OCI-LY3 (cell line): ENCODE results near the gene HDDC3.
"Not testable (repeated sequence)": the region's sequence is repeated elsewhere in the genome, so short reads cannot be mapped to it uniquely, and the experiment has no call there.

ENCODE experiments used
- H2AFZ ChIP-seq: fragments of 200-600, 300-600 bp; shearing (Covaris generic); 2 replicates; pipeline ENCODE4 v1.6.0; 2014; ENCODE audit warnings: antibody characterized with exemption, low read depth, low read length
- H3K27ac ChIP-seq: fragments of 200-600, 300-600 bp; sonication (generic); 2 replicates; pipeline ENCODE4 v1.5.1; 2014; ENCODE audit warnings: mild to moderate bottlenecking, low read length, moderate library complexity, mixed read lengths
- H3K27me3 ChIP-seq: fragments of 200-600, 300-600 bp; sonication (generic); 2 replicates; pipeline ENCODE4 v1.6.1; 2014; ENCODE audit warnings: low read depth, low read length, mixed read lengths
- H3K36me3 ChIP-seq: fragments of 200-600, 300-600 bp; sonication (generic); replicated peaks from 2 replicates; pipeline ENCODE3; 2014; ENCODE audit warnings: low read depth, low read length, mixed read lengths
- H3K4me1 ChIP-seq: fragments of 300-600, 200-600 bp; sonication (generic); 2 replicates; pipeline ENCODE4 v1.6.1; 2014; ENCODE audit warnings: low read length, mixed read lengths
- H3K4me2 ChIP-seq: fragments of 200-600, 300-600 bp; sonication (generic); 2 replicates; pipeline ENCODE4 v1.6.1; 2014; ENCODE audit warnings: low read length, mixed read lengths
- H3K4me3 ChIP-seq: fragments of 300-600, 200-600 bp; sonication (generic); 2 replicates; pipeline ENCODE4 v1.5.1; 2014; ENCODE audit warnings: antibody characterized with exemption, mild to moderate bottlenecking, low read length, moderate library complexity
- H3K79me2 ChIP-seq: fragments of 300-600, 200-600 bp; shearing (Covaris generic); 2 replicates; pipeline ENCODE4 v1.6.1; 2014; ENCODE audit warnings: mild to moderate bottlenecking, low read length, mixed read lengths
- H3K9ac ChIP-seq: fragments of 300-600, 200-600 bp; shearing (Covaris generic); 2 replicates; pipeline ENCODE4 v1.6.0; 2014; ENCODE audit warnings: mild to moderate bottlenecking, low read length, moderate library complexity
- H3K9me3 ChIP-seq: fragments of 200-600, 300-600 bp; shearing (Covaris generic); 2 replicates; pipeline ENCODE4 v1.6.1; 2014; ENCODE audit warnings: low read length, mixed read lengths; ENCODE audit not compliant: insufficient read depth
- H4K20me1 ChIP-seq: fragments of 200-600, 300-600 bp; sonication (generic); 2 replicates; pipeline ENCODE4 v1.6.1; 2016; ENCODE audit warnings: low read length, mixed read lengths; ENCODE audit not compliant: insufficient read depth
- EZH2phosphoT487 ChIP-seq: fragments of 200-600 bp; shearing (Covaris generic); IDR thresholded peaks from 2 replicates; pipeline ENCODE4 v1.6.1; 2018; ENCODE audit warnings: antibody characterized with exemption, mixed run types, low read depth
- TF ChIP-seq, protein P1 (sequence below): fragments of 200-600, 300-600 bp; sonication (generic); IDR thresholded peaks from 2 replicates; pipeline ENCODE4 v1.5.1; 2014; ENCODE audit warnings: antibody characterized with exemption, low read length, low read depth

HDDC3 gene

DNA sequence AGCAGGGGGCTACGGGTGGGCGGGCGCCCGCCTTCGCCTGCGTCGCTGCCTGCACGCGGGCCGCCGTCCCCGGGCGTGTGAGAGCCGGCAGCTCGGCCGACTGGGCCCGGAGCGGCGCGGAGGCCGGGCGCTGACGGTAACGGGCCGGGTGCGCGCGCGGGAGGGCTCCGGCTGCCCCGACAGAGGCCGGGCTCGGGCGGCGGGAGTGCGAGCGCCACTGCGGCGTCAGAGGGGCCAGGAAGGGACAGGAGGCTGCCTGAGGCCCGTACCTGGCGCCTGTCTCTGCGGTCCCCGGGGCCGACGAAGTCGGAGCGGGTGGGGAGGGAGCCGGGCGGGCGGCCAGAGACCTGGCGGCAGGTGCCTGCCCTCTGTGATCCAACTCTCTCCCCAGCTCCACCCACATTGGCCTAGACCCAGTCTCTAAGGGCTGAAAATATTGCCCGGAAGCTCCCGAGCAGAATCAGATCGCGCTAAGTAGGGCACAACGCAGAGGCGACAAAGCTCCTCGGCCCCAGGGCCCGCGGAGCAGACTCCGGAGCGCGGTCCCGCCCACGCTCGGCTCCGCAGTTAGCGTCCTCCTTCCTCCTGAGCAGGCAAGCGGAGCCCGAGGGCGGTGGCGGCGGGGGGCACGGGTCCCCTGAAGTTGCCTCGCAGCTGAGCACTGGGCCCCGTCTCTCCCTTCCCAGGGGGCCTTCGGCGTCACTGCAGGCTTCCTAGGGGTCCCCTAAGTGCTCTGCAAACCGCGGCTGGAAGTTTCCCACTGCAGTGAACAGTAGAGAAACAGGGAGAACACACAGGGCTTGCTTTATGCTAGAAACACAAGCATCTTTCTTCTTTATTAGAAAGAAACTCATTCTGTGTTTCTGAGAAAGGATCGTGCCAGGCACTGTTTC, 29.3 kb downstream of the HDDC3 start, which contains the start of gene MAN2A2:
TSS of gene MAN2A2 (plus strand) at position 463 of the 893 bp plus-strand sequence. CDS start 906 bp downstream, outside the sequence.
- TF ChIP-seq, protein P1, sequence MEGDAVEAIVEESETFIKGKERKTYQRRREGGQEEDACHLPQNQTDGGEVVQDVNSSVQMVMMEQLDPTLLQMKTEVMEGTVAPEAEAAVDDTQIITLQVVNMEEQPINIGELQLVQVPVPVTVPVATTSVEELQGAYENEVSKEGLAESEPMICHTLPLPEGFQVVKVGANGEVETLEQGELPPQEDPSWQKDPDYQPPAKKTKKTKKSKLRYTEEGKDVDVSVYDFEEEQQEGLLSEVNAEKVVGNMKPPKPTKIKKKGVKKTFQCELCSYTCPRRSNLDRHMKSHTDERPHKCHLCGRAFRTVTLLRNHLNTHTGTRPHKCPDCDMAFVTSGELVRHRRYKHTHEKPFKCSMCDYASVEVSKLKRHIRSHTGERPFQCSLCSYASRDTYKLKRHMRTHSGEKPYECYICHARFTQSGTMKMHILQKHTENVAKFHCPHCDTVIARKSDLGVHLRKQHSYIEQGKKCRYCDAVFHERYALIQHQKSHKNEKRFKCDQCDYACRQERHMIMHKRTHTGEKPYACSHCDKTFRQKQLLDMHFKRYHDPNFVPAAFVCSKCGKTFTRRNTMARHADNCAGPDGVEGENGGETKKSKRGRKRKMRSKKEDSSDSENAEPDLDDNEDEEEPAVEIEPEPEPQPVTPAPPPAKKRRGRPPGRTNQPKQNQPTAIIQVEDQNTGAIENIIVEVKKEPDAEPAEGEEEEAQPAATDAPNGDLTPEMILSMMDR = no peak
- no peak for TF ChIP-seq EZH2phosphoT487
- H3K4me3 ChIP-seq = peak within 1 kb of the TSS; percentile 97
- H3K79me2 ChIP-seq = no peaks in the 10 kb centered on the region
- H3K9me3 ChIP-seq = no peaks in the 10 kb centered on the region
- H3K27me3 ChIP-seq = no peaks in the 10 kb centered on the region
- peak within 1 kb of the TSS; percentile 96 for H2AFZ ChIP-seq
- peak within 1 kb of the TSS; percentile 81 for H3K4me2 ChIP-seq
- H3K4me1 ChIP-seq = peaks cover 14% of the 10 kb centered on the region
- H3K9ac ChIP-seq = peak within 1 kb of the TSS; percentile 75
- H3K36me3 ChIP-seq = peaks cover 8% of the 10 kb centered on the region
- H3K27ac ChIP-seq = peak within 1 kb of the TSS; percentile 36
- H4K20me1 ChIP-seq = no peaks in the 10 kb centered on the region

DNA sequence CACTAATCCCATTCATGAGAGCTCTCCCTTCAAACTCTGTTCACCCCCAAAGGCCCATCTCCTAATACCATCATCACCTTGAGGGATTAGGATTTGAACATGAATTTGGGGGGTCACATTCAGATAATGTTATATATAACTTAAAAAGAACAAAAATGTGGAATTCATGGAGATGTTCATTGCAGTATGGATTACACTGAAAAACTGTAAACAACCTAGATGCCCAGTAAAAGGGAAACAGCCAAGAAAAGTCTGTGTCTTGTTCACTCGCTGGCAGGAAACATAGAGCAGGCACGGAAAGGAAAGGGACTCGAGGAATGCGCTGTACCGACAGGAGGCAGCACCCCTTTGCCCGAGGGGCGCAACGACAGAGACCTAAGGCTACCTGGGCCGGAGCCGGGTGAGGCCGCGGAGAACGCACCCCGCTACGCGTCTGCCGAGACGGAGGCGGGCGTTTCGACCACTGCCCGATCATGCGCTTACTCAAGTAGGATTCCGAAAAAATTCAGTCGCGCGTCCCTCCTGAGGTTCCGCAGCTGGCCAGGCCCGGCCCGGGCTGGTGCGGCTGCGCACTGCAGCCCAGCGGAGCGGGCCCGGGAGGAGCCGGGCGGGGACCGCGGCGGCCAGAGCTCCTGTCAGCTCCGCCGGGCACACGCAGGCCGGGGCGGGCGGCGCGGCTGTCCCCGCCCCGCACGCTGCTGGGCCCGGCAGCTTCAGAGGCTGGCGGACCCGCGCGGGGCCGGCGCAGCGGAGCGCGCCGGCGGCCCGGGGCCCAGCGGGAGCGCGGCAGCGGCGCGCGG, 30.1 kb downstream of the HDDC3 start:
- H3K4me1 ChIP-seq = peaks cover 15% of the 10 kb centered on the region
- peak overlapping the region; percentile 64 for H3K9ac ChIP-seq
- no peaks in the 10 kb centered on the region for H3K27me3 ChIP-seq
- peak overlapping the region; percentile 97 for H3K4me3 ChIP-seq
- peak overlapping the region; percentile 96 for H2AFZ ChIP-seq
- no peak for TF ChIP-seq EZH2phosphoT487
- TF ChIP-seq, protein P1 = peak; percentile 94
- H3K27ac ChIP-seq = peak overlapping the region; percentile 36
- H3K4me2 ChIP-seq = peak overlapping the region; percentile 77
- H4K20me1 ChIP-seq = no peaks in the 10 kb centered on the region
- H3K36me3 ChIP-seq = peaks cover 5% of the 10 kb centered on the region
- H3K9me3 ChIP-seq = no peaks in the 10 kb centered on the region
- no peaks in the 10 kb centered on the region for H3K79me2 ChIP-seq

DNA sequence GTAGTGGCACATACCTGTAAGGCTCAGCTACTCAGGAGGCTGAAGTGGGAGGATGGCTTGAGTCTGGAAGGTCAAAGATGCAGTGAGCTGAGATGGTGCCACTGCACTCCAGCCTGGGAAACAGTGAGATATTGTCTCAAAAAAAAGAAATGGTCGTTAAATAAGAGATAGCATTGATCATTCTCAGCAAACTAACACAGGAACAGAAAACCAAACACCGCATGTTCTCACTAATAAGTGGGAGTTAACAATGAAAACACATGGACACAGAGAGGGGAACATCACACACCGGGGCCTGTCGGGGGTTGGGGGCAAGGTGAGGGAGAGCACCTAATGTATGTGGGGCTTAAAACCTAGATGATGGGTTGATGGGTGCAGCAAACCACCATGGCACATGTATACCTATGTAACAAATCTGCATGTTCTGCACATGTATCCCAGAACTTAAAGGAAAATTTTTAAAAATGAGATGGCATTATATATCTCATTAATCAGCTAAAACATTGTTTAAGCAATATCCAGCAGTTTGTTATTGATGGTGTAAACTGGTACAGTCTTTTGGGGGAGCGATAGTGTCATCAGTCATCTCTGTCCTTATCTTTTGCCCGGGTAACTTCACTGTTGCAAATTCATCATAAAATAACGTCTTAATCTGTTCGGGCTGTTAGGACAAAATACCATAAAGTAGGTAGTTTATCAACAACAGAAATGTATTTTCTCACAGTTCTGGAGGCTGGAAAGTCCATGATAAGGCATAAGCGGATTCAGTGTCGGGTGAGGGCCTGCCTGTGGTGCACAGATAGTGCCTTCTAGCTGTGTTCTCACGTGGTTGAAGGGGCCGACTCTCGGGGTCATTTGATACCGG, 30.9 kb downstream of the HDDC3 start:
- no peaks in the 10 kb centered on the region for H3K27me3 ChIP-seq
- no peaks in the 10 kb centered on the region for H3K79me2 ChIP-seq
- no peaks in the 10 kb centered on the region for H4K20me1 ChIP-seq
- peaks cover 23% of the 10 kb centered on the region for H3K4me1 ChIP-seq
- no peaks in the 10 kb centered on the region for H3K9me3 ChIP-seq
- peaks cover 3% of the 10 kb centered on the region for H3K36me3 ChIP-seq
- TF ChIP-seq, protein P1 = no peak
- no peak for TF ChIP-seq EZH2phosphoT487
- H3K4me2 ChIP-seq = peak overlapping the region; percentile 77
- H3K27ac ChIP-seq = no peak overlapping the region
- H3K4me3 ChIP-seq = peak overlapping the region; percentile 97
- H3K9ac ChIP-seq = peak overlapping the region; percentile 64
- H2AFZ ChIP-seq = 0 out of 2 replicates have a peak overlapping the region, but pooled peaks have one; percentile 96

DNA sequence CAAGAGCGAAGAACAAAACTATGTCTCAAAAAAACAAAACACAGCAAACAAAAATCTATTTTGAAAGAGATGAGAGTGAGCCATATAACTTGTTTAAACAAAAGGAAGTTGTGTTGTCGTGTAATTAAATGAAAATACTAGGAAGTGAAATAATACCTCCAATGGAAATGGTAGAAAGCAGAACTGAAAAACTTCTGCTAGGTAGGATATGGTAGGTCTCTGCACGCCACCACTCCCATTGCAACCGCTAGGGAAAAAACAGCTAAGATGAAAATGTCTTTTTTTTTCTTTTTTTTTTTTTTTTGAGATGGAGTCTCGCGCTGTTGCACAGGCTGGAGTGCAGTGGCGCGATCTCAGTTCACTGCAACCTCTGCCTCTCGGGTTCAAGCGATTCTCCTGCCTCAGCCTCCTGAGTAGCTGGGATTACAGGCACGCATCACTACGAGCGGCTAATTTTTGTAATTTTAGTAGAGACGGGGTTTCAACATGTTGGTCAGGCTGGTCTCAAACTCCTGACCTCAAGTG, 35.2 kb downstream of the HDDC3 start:
- not testable (repeated sequence) for H2AFZ ChIP-seq, H3K36me3 ChIP-seq, H3K9ac ChIP-seq

More for the DNA sequence above, 35.2 kb downstream of the HDDC3 start:
- Histone ChIP-seq H3K4me2 (peak overlapping the region; percentile 53), H3K4me1 (peaks cover 28% of the 10 kb centered on the region)
- H4K20me1 ChIP-seq, H3K4me3 ChIP-seq, H3K79me2 ChIP-seq, H3K27me3 ChIP-seq, H3K9me3 ChIP-seq, H3K27ac ChIP-seq: not testable (repeated sequence)
